Middle frontal gyrus (tissue), 1 donor: ENCODE measurements around the gene THTPA.
"Not testable (repeated sequence)": the region's sequence is repeated elsewhere in the genome, so short reads cannot be mapped to it uniquely, and the experiment has no call there.

Source experiments
- DNase-seq: peaks from one replicate; pipeline ENCODE4 v3.0.0-alpha.2; 2015; ENCODE audit warnings: low spot score; ENCODE audit errors: extremely low spot score

The THTPA gene

DNA sequence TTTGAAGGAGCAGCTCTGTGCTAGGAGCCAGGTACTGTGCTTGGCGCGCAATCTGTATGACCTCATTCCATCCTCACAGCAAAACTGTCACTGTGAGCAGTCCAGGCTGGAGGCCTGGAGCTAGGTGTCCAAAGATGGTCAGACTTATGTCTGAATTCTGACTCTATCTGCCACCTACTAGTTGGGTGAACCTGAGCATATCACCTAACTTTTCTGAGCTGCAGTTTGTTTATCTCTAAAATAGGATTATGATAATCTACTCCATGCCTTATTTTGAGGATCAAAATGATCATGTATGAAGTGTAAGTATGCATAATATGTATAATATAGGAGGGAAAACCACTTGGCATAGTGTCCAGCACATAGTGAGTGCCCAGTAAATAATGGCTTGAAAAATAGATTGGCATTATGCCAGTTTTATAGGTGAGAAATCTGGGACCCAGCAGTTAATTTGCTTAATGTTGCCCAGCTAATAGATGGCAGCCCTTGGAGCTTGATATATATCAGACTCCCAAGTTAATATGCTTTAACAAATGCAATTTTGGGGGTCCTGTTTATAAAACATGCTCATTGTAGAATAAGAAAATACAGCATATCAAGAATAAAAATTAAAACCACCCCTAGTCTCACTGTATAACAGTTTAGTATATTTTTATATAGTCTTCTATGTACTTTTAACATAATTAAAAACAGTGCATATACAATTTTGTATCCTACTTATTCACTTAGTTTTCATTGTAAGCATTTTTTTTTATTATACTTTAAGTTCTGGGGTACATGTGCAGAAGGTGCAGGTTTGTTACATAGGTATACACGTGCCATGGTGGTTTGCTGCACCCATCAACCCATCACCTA, 27.1 kb downstream of the THTPA start:
- no peak for DNase-seq

- not testable (repeated sequence) for DNase-seq
These were observed 27.9 kb downstream of the THTPA start for GRCh38 chr14:23583761-23584526.

- not testable (repeated sequence) for DNase-seq
These were observed 28.6 kb downstream of the THTPA start for GRCh38 chr14:23584527-23585203.

DNA sequence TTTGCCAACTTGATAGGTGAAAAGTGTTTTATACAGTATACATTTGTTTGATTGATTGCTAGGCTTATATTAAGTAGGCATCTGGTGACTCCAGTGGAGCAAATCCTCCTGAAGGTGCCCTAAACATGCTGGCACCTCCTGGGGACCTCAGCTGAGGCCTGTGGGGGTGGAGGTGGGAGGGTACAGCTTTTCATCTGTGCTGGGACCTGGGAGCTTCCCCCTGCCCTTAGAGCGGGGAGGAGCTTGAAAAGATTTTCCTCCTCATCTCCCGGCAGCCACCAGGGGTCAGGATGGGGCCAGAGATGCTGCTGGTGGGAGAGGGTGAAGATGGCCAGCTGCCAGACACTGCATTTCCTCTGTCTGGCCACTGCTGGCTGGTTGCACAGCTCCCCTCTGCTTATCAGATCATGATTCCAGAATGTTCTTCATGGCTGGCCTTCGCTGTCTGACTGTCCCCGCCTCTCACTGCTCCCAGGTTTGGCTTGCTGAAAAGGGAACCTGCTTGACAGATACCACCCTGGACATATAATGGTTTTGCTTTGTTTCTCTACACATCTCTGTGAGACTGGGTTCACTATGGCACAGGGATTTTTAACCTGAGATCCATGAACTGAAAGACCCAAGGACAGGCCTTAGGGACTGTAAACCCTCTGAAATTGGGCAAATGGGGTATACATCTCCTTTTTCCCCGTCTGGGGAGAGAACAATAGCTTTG, 33.0 kb downstream of the THTPA start:
- DNase-seq, result no peak

DNA sequence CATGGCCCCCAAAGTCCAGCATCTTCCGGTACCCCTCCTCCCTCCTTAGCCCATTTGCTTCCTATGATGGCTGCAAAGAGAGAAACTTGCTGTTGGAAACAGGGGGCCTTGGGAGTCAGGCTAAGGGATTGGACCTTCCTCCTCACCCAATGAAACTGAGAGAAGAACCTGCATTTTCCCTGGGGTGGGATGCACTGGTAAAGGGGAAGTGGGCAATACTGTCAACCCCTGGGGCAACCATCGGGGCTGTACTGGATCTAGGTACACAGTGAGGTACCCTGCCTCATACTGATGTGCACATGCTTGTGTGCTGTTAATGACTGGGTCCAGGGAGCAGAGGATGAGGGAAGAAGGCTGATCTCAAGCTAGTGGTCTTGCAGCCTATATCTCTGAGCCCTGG, 33.5 kb downstream of the THTPA start:
- DNase-seq, result no peak

DNA sequence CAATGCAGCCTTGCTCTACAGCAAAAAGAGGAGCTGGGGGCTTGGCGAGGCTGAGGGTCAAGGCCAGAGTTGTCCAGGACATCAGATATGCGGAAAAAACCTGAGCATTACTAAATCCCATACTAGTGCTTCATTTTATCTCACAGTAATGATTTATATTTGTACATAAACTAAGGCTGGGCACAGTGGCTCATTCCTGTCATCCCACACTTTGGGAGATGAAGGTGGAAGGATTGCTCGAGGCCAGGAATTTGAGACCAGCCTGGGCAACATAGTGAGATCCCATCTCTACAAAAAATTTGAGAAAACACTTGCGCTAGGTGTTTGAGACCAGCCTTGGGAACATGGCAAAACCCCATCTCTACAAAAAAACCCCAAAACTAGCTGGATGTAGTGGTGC, 34.1 kb downstream of the THTPA start:
- DNase-seq, result no peak

DNA sequence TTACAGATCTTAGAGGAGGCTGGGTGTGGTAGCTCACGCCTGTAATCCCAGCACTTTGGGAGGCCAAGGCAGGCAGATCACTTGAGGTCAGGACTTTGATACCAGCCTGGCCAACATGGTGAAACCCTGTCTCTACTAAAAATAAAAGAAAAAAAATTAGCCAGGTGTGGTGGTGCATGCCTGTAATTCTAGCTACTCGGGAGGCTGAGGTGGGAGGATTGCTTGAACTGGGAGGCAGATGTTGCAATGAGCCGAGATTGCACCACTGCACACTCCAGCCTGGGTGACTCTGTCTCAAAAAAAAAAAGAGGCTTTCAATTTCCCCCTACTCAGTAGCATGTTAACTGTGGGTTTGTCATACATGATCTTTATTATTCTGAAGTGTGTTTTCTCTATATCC, 38.1 kb downstream of the THTPA start:
- not testable (repeated sequence) for DNase-seq

GRCh38 chr14:23600322-23600707, 44.2 kb downstream of the THTPA start:
- no peak for DNase-seq

- DNase-seq, result no peak
These were observed 44.7 kb downstream of the THTPA start for GRCh38 chr14:23600806-23601205.

- DNase-seq, result no peak
These were observed 45.4 kb downstream of the THTPA start for GRCh38 chr14:23601424-23601823.

- no peak for DNase-seq
These were observed 45.7 kb downstream of the THTPA start for GRCh38 chr14:23601845-23602180.

- DNase-seq, result no peak
These were observed 46.4 kb downstream of the THTPA start for GRCh38 chr14:23602181-23603095.

- no peak for DNase-seq
These were observed 47.0 kb downstream of the THTPA start for GRCh38 chr14:23603103-23603502.

DNA sequence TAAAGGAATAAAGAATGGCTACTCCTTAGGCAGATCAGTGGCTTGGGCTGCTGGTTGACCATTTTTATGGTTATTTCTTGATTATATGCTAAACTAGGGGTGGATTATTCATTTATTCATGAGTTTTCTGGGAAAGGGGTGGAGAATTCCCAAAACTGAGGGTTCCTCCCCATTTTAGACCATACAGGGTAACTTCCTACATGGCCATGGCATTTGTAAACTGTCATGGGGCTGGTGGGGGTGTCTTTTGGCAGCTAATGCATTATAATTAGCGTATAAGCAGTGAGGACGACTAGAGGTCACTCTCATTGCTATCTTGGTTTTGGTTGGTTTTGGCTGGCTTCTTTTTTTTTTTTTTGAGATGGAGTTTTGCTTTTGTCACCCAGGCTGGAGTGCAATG, 48.1 kb downstream of the THTPA start:
- DNase-seq, result no peak

DNA sequence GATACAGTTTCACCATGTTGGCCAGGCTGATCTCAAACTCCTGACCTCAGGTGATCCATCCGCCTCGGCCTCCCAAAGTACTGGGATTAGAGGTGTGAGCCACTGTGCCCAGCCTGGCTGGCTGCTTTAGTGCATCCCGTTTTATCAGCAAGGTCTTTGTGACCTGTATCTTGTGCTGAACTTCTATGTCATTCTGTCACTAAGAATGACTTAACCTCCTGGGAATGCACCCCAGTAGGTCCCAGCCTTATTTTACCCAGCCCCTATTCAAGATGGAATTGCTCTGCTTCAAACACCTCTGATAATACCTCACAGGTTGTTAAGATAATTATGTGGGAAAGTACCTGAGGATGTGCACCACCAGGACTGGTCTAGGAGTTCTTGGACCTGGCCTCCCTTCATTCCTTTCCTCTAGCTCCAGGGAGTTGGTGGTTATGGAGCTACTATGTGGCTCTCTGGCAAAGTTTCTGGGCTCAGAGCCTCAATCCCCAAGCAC, 48.7 kb downstream of the THTPA start:
- DNase-seq, result no peak

DNA sequence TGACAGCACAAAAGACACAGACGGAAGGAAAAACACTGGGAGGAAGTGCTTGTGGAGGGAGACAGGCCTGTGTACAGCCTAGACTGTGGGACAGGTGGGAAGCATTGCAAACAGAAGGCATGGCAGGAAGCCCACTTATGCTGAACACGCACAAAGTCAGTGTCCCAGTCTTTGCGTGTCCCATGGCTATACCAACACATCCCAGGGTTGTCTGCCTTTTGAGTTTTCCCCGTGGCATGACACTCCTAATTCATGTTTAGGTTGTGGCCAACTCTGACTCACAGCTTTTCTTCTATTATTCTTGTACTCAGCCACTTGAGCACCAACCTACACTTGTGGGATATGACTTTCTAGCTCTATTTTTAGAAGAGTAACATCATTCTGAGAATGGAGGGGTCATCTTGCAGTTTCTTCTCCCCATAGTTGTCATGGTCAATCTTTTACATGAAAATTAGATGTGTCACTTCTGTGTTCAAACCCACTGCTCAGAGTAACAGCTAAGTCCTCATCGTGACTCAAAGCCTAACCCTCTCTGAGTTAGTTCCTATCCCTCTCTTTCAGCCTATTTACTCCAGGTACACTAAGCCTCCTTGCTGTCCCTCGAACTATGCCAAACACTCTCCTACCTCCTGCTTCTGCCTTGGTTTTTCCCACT, 50.0 kb downstream of the THTPA start:
- no peak for DNase-seq

- DNase-seq, result no peak
These were observed 52.4 kb downstream of the THTPA start for GRCh38 chr14:23608454-23608853.

GRCh38 chr14:23609001-23609400, 52.9 kb downstream of the THTPA start:
- DNase-seq, result no peak

GRCh38 chr14:23609411-23610089, 53.5 kb downstream of the THTPA start:
- not testable (repeated sequence) for DNase-seq
